GM23338 (cell line): ENCODE data around the gene FBXW10. TPM values are rescaled to one million over a fixed set of nuclear protein-coding genes. Genes with fewer than 3 reads are reported as not detected.
"Not testable (repeated sequence)": the region's sequence is repeated elsewhere in the genome, so short reads cannot be mapped to it uniquely, and the experiment has no call there.

ENCODE experiments used
- ATAC-seq: fragments of 200-7000 bp; cut with Tn5 transposase; 3 replicates; pipeline ENCODE4 v1.9.1; 2020
- DNase-seq: peaks from one replicate; pipeline ENCODE4 v3.0.0-alpha.2; 2015; ENCODE audit warnings: low spot score
- H2AFZ ChIP-seq: fragments of 200-600 bp; sonication (generic); 2 replicates; pipeline ENCODE4 v1.8.0; 2016; ENCODE audit warnings: antibody characterized with exemption, mild to moderate bottlenecking, moderate library complexity
- H3F3A ChIP-seq: fragments of 200-600 bp; sonication (generic); replicated peaks from 2 replicates; pipeline ENCODE4 v1.8.0; 2017; ENCODE audit warnings: antibody characterized with exemption, mixed run types, low read depth
- H3K27ac ChIP-seq: fragments of 200-600 bp; sonication (generic); 2 replicates; pipeline ENCODE4 v1.6.1; 2016; ENCODE audit warnings: low read depth
- H3K27me3 ChIP-seq: fragments of 200-600 bp; sonication (generic); 2 replicates; pipeline ENCODE4 v1.8.0; 2016; ENCODE audit warnings: mild to moderate bottlenecking, mixed run types, moderate library complexity; ENCODE audit not compliant: insufficient read depth
- H3K36me3 ChIP-seq: fragments of 200-600 bp; sonication (generic); 2 replicates; pipeline ENCODE4 v1.8.0; 2016; ENCODE audit warnings: mild to moderate bottlenecking; ENCODE audit not compliant: insufficient read depth
- H3K4me1 ChIP-seq: fragments of 200-600 bp; sonication (generic); 2 replicates; pipeline ENCODE4 v1.8.0; 2016; ENCODE audit warnings: mild to moderate bottlenecking, moderate library complexity; ENCODE audit not compliant: insufficient read depth
- H3K4me2 ChIP-seq: fragments of 200-600 bp; sonication (generic); 2 replicates; pipeline ENCODE4 v1.7.1; 2017; ENCODE audit warnings: mixed run types
- H3K4me3 ChIP-seq: fragments of 200-600 bp; sonication (generic); 2 replicates; pipeline ENCODE4 v1.6.1; 2016; ENCODE audit warnings: mixed run types
- H3K79me2 ChIP-seq: fragments of 200-600 bp; sonication (generic); replicated peaks from 2 replicates; pipeline ENCODE4 v1.8.0; 2017; ENCODE audit warnings: mild to moderate bottlenecking; ENCODE audit not compliant: insufficient read depth
- H3K9me2 ChIP-seq: fragments of 200-600 bp; sonication (generic); 2 replicates; pipeline ENCODE4 v1.8.0; 2017; ENCODE audit not compliant: insufficient read depth
- H4K20me1 ChIP-seq: fragments of 200-600 bp; sonication (generic); replicated peaks from 2 replicates; pipeline ENCODE4 v1.8.0; 2017; ENCODE audit warnings: mild to moderate bottlenecking; ENCODE audit not compliant: insufficient read depth
- H3K27ac Mint-ChIP-seq: 2 replicates; pipeline ENCODE4 v1.8.0; 2020; ENCODE audit warnings: inconsistent platforms, mild to moderate bottlenecking, moderate library complexity, mixed read lengths
- H3K27me3 Mint-ChIP-seq: 3 replicates; pipeline ENCODE4 v1.8.0; 2022; ENCODE audit warnings: low read depth, mild to moderate bottlenecking, moderate library complexity, mixed read lengths, inconsistent platforms; ENCODE audit not compliant: insufficient read depth, poor library complexity
- H3K36me3 Mint-ChIP-seq: 3 replicates; pipeline ENCODE4 v1.8.0; 2021; ENCODE audit warnings: low read depth, mild to moderate bottlenecking, inconsistent platforms, moderate library complexity, mixed read lengths
- H3K4me1 Mint-ChIP-seq: 3 replicates; pipeline ENCODE4 v1.8.0; 2020; ENCODE audit warnings: mild to moderate bottlenecking, inconsistent platforms, mixed read lengths
- H3K4me3 Mint-ChIP-seq: 3 replicates; pipeline ENCODE4 v1.8.0; 2021; ENCODE audit warnings: moderate library complexity, mild to moderate bottlenecking, inconsistent platforms, mixed read lengths
- H3K9me3 Mint-ChIP-seq: 3 replicates; pipeline ENCODE4 v1.8.0; 2020; ENCODE audit warnings: moderate library complexity, mild to moderate bottlenecking, inconsistent platforms, mixed read lengths
- polyA plus RNA-seq: library from polyadenylated mRNA; unstranded; fragments of >200 nt; fragmentation: Nextera tagmentation; extraction: Ambion mirVana; gene quantifications from 2 replicates; pipeline ENCODE4 v1.2.1, GENCODE V29; 2016
- total RNA-seq: library from RNA; depleted of rRNA; stranded (reverse); fragments of >200 nt; shearing (Covaris generic); gene quantifications from 2 replicates; pipeline ENCODE4 v1.2.3, GENCODE V29; 2014

FBXW10 gene
- total and polyA plus RNA-seq, 2 experiments from 2014 or later: 0.07 TPM; not detected in 1

DNA sequence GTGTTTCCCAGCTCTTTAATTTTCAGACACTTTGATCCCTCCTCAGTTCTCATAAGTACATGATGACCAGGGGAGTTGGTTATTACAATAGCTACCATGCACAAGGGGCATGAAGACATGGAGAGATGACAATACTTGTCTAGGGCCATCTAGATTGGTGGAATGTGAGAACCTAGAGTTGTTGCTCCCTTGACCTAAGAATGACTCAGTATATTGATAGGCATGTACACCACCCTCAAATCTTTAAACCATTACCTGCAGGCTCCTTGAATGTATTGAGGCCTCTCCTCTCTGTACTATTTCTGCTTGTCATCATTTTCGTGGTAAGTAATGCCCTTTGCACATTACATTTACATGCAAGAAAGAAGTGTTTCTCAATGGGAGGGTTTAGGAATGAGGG, 20.3 kb upstream of the FBXW10 start:
- not testable (repeated sequence) for H4K20me1 ChIP-seq, H3K9me2 ChIP-seq, H3K36me3 Mint-ChIP-seq, H3K4me3 Mint-ChIP-seq, H3K9me3 Mint-ChIP-seq, H3K4me3 ChIP-seq, H3K4me2 ChIP-seq, H3K79me2 ChIP-seq, H3K27ac ChIP-seq, DNase-seq, H3F3A ChIP-seq, H2AFZ ChIP-seq, H3K27me3 Mint-ChIP-seq, H3K27me3 ChIP-seq, H3K4me1 ChIP-seq, H3K27ac Mint-ChIP-seq, ATAC-seq, H3K36me3 ChIP-seq
- peaks cover 11% of the 10 kb centered on the region for H3K4me1 Mint-ChIP-seq

DNA sequence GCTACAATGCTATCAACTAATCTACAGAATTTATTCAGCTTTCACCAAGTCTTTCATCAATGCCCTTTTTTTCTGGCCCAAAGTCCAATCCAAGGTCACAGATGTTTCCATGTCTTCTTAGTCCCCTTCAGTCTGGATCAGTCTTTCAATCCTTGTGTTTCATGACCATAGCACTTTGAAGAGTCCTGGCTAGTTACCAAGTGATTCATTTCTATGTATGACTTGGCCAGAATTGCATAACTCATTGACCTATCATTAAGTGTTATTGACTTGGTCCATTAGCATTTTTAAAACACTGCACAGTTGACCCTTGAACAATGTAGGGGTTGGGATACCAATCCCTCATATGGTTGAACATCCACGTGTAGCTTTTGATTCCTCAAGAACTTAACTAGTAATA, 11.4 kb upstream of the FBXW10 start:
- not testable (repeated sequence) for H3K36me3 ChIP-seq, ATAC-seq, H3K27ac Mint-ChIP-seq, H3K27me3 Mint-ChIP-seq, DNase-seq, H3K4me1 ChIP-seq, H3K4me3 Mint-ChIP-seq, H2AFZ ChIP-seq, H3K27ac ChIP-seq, H3K27me3 ChIP-seq, H3K9me2 ChIP-seq, H3K4me3 ChIP-seq, H3K4me2 ChIP-seq, H3K4me1 Mint-ChIP-seq, H4K20me1 ChIP-seq, H3K79me2 ChIP-seq, H3F3A ChIP-seq, H3K36me3 Mint-ChIP-seq, H3K9me3 Mint-ChIP-seq

DNA sequence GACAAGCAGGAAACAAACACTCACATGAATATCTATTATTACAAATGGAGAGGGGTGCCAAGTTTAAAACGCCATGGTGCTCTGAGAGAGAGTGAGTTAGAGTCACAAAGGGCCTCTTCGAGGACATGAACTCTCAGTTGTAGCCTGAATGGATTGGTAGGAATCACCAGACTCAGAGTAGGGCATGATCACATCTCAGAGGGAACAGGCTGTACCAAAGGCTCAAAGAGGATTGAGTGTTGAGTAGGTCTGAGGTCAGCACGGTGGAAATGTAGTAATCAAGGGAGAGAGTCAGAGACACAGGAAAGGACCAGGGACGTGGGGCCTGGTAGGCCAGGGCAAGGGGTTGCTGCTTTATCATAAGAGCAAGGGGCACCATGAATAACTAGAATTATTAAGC, 10.5 kb upstream of the FBXW10 start:
- ATAC-seq, H3K27ac Mint-ChIP-seq: not testable (repeated sequence)

DNA sequence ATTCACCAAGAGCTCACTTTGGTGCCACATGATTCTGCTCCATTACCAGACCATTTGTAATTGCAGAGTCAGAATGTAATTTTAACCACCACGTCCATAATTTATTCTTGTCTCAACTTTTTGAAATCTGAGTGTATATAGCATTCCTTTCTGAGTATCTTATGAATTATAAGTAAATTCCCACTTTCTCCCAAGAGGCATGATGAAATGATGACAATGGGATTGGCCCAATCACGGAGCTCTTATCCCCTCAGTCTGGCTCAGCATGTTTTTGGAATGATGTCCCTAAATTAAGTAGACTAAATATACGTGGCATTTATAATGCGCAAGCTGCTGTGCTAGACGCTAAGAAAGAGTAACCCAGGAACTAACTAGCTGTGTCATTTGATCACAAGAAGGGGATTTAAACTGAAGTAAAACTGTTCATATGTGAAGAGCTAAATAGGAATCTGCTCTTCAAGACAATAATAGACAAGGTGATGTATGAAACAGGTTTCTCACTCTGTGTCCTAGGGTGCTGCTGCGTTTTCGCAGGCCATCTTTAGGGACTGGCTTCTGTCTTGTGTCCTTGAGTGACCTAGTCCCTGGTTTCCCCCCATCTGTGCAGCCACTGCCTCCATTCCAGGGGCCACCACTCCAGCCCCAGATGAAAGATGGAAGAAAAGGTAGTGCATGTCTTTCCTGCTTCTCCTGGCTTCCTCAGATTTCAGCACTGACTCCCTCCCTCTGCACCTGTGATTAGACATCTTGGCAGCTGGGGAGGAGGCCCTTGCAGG, 4.0 kb upstream of the FBXW10 start:
- H3K79me2 ChIP-seq, H3K27me3 Mint-ChIP-seq, DNase-seq, H3K27me3 ChIP-seq, ATAC-seq, H3K9me3 Mint-ChIP-seq, H3K27ac ChIP-seq, H2AFZ ChIP-seq, H3K9me2 ChIP-seq, H3F3A ChIP-seq, H3K36me3 ChIP-seq, H3K27ac Mint-ChIP-seq, H3K4me1 ChIP-seq, H3K4me1 Mint-ChIP-seq, H3K4me3 ChIP-seq, H3K4me3 Mint-ChIP-seq, H4K20me1 ChIP-seq, H3K4me2 ChIP-seq, H3K36me3 Mint-ChIP-seq: not testable (repeated sequence)

More for the DNA sequence above, 10.5 kb upstream of the FBXW10 start:
- H3K4me2 ChIP-seq, H3K27me3 ChIP-seq, DNase-seq, H3K4me3 ChIP-seq, H3K79me2 ChIP-seq, H4K20me1 ChIP-seq, H3K36me3 Mint-ChIP-seq, H2AFZ ChIP-seq, H3K27ac ChIP-seq, H3F3A ChIP-seq, H3K4me1 ChIP-seq, H3K9me2 ChIP-seq, H3K4me3 Mint-ChIP-seq, H3K4me1 Mint-ChIP-seq, H3K36me3 ChIP-seq, H3K9me3 Mint-ChIP-seq, H3K27me3 Mint-ChIP-seq: not testable (repeated sequence)

DNA sequence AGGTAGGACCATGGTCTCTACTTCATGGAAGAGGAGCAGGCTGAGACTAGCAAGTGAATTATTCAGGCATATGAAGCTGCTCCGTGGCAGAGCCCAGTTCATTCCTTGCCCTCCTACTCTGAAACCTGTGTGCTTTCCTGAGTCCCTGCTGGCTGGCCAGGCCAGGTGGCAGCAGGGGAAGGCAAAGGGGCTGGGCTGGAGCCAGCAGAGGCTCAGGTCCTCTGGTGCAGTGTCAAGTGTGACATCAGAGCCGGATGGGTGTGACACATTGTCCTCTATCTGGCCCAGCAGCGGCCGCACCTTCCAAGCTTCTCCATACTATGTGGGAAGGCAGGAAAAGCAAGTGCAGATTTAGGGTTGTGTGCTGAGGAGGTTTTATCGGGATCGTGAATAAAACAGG, 2.6 kb upstream of the FBXW10 start:
- not testable (repeated sequence) for H3K4me1 Mint-ChIP-seq, H3K4me2 ChIP-seq, H4K20me1 ChIP-seq, H3K27ac Mint-ChIP-seq, H3F3A ChIP-seq, H3K9me2 ChIP-seq, H3K36me3 Mint-ChIP-seq, DNase-seq, H3K9me3 Mint-ChIP-seq, H3K4me1 ChIP-seq, H3K27me3 ChIP-seq, ATAC-seq, H3K4me3 Mint-ChIP-seq, H3K27ac ChIP-seq, H3K36me3 ChIP-seq, H3K79me2 ChIP-seq, H2AFZ ChIP-seq, H3K4me3 ChIP-seq, H3K27me3 Mint-ChIP-seq

DNA sequence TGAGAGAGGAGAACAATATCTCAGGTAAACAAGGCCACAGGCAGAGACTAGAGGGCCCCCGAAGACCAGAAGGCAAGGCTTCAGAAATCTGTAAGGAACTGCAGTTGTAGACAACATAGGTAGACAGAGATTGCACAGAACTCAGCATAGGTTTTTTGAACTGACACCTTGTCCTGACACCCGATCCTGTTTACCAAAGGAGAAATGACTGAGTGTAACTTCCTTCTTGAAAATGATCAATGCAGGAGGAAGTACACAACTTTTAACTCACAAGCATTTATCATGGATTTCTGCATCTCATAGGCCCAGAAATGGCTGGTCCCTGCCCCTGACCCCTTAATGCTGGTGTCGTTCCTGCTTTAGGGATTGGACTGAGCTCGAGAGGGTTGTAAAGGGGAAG, 872 bp downstream of the FBXW10 start:
- H3K9me3 Mint-ChIP-seq, H3K4me3 ChIP-seq, H3K4me1 ChIP-seq, H3K36me3 Mint-ChIP-seq, H3K4me3 Mint-ChIP-seq, H3K79me2 ChIP-seq, H3K27ac Mint-ChIP-seq, H3K4me1 Mint-ChIP-seq, H3F3A ChIP-seq, H3K27me3 Mint-ChIP-seq, H3K27me3 ChIP-seq, H3K4me2 ChIP-seq, H2AFZ ChIP-seq, H3K36me3 ChIP-seq, ATAC-seq, H4K20me1 ChIP-seq, H3K27ac ChIP-seq, H3K9me2 ChIP-seq, DNase-seq: not testable (repeated sequence)

DNA sequence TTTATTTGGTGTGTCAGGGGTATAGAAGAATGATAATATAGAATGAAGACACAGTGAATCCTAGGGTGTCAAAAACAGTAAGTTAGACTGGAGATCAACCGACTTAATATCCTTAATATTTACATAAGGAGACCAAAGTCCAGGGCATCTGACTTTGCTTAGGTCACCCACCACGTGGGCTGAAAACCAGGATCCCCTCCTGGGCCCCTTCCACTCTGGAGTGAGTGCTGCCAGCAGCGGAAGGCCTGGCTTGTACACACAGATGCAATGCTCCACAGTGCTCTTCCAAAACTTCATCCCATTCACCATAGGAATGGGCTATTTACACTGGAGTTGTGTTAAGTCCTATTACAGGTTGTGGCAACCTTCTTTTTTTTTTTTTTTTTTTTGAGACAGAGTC, 2.7 kb downstream of the FBXW10 start:
- not testable (repeated sequence) for H3K4me1 Mint-ChIP-seq, H3K79me2 ChIP-seq, H3K36me3 ChIP-seq, H3F3A ChIP-seq, H3K4me3 ChIP-seq, H3K36me3 Mint-ChIP-seq, H3K27me3 ChIP-seq, H3K27me3 Mint-ChIP-seq, H3K9me2 ChIP-seq, H2AFZ ChIP-seq, H3K4me1 ChIP-seq, DNase-seq, H3K27ac Mint-ChIP-seq, H4K20me1 ChIP-seq, ATAC-seq, H3K4me2 ChIP-seq, H3K9me3 Mint-ChIP-seq, H3K4me3 Mint-ChIP-seq, H3K27ac ChIP-seq
